Mammary epithelial cell (primary cell): ENCODE results near the gene ATP2B2.

Experiments
- EZH2 ChIP-seq: IDR thresholded peaks from 2 replicates; pipeline ENCODE4 v1.6.1; 2012; ENCODE audit warnings: low read length, inconsistent platforms, borderline replicate concordance
- TF ChIP-seq, protein P1 (sequence below), 2 donors: IDR thresholded peaks in 1 of 2; conservative IDR thresholded peaks in 1 of 2; 2 replicates each; pipeline ENCODE4 v1.5.1; 2011 to 2012; ENCODE audit warnings: inconsistent platforms in 2 of 2, low read length in 2 of 2, mild to moderate bottlenecking in 2 of 2, control low read depth in 1 of 2, low read depth in 1 of 2; ENCODE audit not compliant: insufficient read depth in 1 of 2; ENCODE audit errors: extremely low read depth in 1 of 2

- TF ChIP-seq, protein P1, sequence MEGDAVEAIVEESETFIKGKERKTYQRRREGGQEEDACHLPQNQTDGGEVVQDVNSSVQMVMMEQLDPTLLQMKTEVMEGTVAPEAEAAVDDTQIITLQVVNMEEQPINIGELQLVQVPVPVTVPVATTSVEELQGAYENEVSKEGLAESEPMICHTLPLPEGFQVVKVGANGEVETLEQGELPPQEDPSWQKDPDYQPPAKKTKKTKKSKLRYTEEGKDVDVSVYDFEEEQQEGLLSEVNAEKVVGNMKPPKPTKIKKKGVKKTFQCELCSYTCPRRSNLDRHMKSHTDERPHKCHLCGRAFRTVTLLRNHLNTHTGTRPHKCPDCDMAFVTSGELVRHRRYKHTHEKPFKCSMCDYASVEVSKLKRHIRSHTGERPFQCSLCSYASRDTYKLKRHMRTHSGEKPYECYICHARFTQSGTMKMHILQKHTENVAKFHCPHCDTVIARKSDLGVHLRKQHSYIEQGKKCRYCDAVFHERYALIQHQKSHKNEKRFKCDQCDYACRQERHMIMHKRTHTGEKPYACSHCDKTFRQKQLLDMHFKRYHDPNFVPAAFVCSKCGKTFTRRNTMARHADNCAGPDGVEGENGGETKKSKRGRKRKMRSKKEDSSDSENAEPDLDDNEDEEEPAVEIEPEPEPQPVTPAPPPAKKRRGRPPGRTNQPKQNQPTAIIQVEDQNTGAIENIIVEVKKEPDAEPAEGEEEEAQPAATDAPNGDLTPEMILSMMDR (conservative IDR thresholded peaks at IDR 0.05 in 1 of 2, IDR thresholded peaks at IDR 0.05 in 1 of 2; ENCODE audit: extremely low read depth in 1 of 2, insufficient read depth in 1 of 2, low read depth in 1 of 2, low read length in 2 of 2): no peak
- no peak for TF ChIP-seq EZH2
Observed at GRCh38 chr3:10404876-10405275, 100.5 kb downstream of the ATP2B2 start.
